GM10248 (cell line): ENCODE measurements around the gene PCDH9.

ENCODE experiments used
- CTCF ChIA-PET: fragments of 300-600 bp; sonication (Branson Sonifier 250); formaldehyde crosslinking; extraction: SDS; loops from one replicate; lab custom pipeline; 2021; ENCODE audit warnings: antibody characterized with exemption; lab: Yijun Ruan, JAX
- POLR2A ChIA-PET: fragments of 350-650 bp; sonication (Branson Sonifier 250); formaldehyde crosslinking; extraction: SDS; loops from one replicate; lab custom pipeline; 2020; ENCODE audit warnings: antibody characterized with exemption; lab: Yijun Ruan, JAX
- DNase-seq: peaks from one replicate; pipeline ENCODE4 v3.0.0; 2012; ENCODE audit errors: extremely low spot score
- TF ChIP-seq, protein P1 (sequence below): IDR thresholded peaks from 2 replicates; pipeline ENCODE4 v1.5.1; 2012; ENCODE audit warnings: mild to moderate bottlenecking, low read depth; ENCODE audit errors: extremely low read depth, missing control alignments, control extremely low read depth

The PCDH9 gene

DNA sequence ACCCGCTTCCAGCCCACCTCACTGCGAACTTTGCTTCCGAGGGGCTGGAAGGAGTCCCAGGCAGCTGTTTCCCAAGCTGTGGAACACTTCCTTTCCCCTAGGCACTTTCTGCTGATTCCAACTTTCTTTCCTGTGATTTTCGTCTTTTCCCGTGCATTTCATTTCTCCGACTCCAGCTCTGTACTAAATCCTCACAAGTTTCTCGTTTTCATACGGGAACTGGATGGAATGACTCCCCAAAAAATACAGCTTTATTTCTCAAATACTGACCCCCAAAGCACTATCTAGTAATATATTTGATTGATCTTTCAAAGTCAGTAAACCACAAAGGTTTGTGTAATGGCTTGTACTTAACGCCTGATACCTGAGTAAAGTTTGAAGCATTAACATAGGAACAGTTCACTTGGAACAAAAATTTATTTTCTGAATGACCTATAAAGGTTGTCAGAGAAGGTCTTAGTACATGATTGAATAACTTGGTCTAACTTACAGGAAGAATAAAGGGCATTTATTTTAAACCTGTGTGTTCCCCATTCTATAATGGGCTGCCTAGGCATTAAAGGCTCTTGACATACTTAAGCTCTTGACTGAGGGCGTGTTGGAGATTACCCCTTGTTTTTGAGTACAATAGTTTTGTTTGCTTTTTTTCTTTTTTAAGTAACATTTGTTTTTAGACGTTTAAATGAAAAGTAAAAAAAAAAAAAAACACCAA lies 1.3 kb upstream of the PCDH9 start:
- POLR2A ChIA-PET, result no interaction called here
- TF ChIP-seq, protein P1, sequence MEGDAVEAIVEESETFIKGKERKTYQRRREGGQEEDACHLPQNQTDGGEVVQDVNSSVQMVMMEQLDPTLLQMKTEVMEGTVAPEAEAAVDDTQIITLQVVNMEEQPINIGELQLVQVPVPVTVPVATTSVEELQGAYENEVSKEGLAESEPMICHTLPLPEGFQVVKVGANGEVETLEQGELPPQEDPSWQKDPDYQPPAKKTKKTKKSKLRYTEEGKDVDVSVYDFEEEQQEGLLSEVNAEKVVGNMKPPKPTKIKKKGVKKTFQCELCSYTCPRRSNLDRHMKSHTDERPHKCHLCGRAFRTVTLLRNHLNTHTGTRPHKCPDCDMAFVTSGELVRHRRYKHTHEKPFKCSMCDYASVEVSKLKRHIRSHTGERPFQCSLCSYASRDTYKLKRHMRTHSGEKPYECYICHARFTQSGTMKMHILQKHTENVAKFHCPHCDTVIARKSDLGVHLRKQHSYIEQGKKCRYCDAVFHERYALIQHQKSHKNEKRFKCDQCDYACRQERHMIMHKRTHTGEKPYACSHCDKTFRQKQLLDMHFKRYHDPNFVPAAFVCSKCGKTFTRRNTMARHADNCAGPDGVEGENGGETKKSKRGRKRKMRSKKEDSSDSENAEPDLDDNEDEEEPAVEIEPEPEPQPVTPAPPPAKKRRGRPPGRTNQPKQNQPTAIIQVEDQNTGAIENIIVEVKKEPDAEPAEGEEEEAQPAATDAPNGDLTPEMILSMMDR, result no peak
- CTCF ChIA-PET, result interaction anchor here (1.4 to 1.5 kb wide), 2 partner anchors 10 to 1593 kb away, joined by 3 to 4 read pairs; no protein-coding TSS in a partner anchor
- DNase-seq, result no peak

DNA sequence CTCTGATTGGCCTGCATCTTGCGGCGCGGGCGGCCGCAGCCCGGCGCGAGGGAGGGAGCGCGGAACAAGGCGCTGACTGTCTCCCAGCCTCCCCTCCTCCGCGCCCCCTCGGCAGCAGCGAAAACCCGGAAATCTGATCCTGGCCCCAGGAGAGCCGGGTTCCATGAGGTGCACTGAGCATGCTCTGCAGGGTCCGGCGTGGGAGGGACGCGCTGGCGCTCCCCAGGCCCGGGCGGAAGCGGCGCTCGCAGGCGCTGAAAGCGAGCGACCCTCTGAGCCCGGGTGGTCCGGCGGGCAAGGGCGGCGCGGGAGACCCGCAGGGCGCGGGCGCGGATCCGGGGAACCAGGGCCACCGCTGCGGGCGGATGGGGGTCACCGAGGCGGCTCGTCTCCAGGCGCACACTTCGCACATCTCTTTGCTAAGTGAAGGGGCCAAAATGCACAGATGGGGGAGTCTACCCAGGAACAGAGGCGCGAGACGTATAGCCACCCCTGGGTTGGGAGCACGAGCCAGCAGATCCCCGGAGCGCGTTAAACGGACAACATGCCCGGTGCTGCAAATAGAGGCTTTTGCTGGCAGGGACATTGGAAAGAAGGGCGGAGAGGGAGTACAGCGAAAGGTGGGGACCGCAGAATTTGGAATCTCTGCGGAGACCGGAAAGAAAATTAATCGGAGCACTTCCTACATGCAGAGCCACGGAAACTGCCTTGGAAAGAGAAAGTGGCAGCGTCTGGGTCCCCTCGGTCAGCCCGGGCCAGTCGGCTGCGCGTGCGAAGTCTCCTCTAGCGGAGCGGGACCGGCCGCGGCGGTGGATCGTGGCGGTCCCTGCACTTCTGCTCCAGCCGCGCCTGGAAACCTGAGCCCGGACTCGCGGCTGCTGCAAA lies 510 bp upstream of the PCDH9 start:
- CTCF ChIA-PET, result no interaction called here
- POLR2A ChIA-PET, result no interaction called here
- peak; percentile 89 for DNase-seq
- TF ChIP-seq, protein P1, result no peak

DNA sequence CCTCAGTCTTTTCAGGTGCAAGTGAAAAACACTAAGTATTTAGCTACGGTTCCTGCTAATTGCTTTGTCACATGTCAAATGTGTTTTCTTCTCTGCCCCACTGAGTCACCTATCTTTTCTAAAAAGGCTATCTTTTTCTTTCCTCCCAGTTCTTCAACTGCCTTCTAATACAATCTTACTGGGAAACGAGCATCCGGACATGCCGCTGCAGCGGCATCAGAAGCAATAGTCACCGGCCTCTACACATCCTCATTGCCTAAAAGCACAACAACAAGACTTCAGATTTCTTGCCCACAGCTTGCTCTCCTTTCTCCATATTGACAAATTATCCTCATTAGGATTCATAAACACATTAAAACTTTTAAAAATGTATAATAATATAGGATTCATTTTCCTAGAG lies 1.2 kb downstream of the PCDH9 start:
- TF ChIP-seq, protein P1, result no peak
- ChIA-PET CTCF (interaction anchor here (1.2 kb wide), 1 partner anchor 25 kb away, joined by 4 read pairs; no protein-coding TSS in a partner anchor), POLR2A (no interaction called here)
- DNase-seq, result no peak

DNA sequence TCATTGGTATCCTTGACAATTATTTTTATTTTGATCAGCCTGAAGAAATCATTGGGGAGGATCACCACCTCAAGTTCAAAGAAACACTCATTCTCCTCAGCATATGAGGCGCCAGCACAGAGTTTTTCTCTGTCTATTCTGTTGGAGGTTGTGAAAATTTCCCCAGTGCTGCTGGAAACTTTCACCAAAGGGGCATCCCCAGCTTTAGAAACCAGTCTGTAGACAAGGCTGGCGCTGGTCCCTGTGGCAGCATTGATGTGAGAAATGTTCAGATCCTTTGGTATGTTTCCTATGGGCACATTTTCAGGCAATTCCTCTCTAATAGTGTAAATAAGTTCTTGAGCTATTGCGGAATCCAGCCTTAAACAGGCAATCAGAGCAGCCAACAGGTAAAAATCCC lies 2.1 kb downstream of the PCDH9 start:
- no peak for DNase-seq
- ChIA-PET CTCF (interaction anchor here (0.8 kb wide), 1 partner anchor 10 kb away, joined by 4 read pairs; no protein-coding TSS in a partner anchor), POLR2A (interaction anchor here (0.6 kb wide), 1 partner anchor 101 kb away, joined by 3 read pairs; no protein-coding TSS in a partner anchor)
- TF ChIP-seq, protein P1, result no peak

DNA sequence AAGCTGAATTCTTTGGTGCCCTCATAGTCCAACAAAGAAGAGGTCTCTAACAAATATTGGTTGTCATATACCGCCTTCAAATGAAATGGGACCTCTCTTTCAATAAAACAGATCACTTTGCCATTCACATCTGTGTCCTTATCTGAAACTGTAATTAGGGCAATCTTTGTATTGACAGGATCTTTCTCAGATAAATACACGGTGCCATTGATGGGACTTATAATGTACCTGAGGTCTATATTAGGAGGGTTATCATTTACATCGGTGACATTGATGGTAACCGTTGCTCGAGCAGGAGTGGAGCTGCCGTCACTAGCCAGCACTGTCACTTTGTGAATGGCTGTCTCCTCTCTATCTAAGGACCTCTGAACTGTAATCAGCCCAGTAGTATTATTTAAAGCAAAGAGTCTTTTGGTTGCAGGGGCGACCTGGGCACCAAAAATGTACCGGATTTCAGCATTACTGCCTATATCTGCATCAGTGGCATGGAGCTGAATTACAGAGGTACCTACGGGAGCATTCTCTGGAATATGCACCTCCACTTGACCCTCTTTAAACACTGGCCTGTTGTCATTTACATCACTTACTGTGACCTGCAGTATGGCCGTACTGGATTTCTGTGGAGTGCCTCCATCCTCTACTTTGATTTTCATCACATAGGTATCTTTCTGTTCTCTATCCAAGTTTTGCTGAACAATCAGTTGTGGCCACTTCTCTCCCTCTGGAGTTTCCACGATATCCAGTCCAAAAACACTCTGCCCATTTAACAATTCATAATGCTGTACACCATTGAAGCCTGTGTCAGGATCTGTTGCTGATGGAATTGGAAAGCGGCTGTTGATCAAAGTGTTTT lies 2.8 kb downstream of the PCDH9 start:
- no peak for DNase-seq
- TF ChIP-seq, protein P1, result no peak
- ChIA-PET CTCF (interaction anchor here (1.0 kb wide), 1 partner anchor 11 kb away, joined by 3 read pairs; no protein-coding TSS in a partner anchor), POLR2A (no interaction called here)

DNA sequence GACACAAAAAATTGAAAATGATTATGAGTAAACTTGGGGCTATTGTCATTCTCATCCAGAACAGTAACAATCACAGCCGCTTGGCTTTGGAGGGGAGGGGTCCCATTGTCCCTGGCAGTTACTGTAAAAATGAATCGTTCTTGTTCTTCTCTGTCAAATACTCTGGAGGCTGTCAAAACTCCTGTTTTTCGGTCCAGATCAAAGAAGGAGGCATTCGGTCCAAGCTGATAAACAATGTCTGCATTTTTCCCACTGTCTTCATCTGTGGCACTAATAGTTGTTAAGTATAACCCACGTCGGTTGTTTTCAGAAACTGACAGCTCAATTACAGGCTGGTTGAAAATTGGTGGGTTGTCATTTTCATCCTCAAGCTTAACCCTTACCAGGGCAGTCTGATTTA lies 3.4 kb downstream of the PCDH9 start:
- no peak for DNase-seq
- POLR2A ChIA-PET, result no interaction called here
- TF ChIP-seq, protein P1, result no peak
- CTCF ChIA-PET, result interaction anchor here (1.0 kb wide), 1 partner anchor 11 kb away, joined by 3 read pairs; no protein-coding TSS in a partner anchor
